Brain microvascular endothelial cell (primary cell): ENCODE data around the gene LRMDA.
"Not testable (repeated sequence)": the region's sequence is repeated elsewhere in the genome, so short reads cannot be mapped to it uniquely, and the experiment has no call there.

ENCODE experiments used
- DNase-seq: peaks from one replicate; pipeline ENCODE4 v3.0.0-alpha.2; 2020
- H3K27ac ChIP-seq: fragments of 250-450 bp; sonication (Bioruptor Pico); 2 replicates; pipeline ENCODE4 v1.5.1; 2020; ENCODE audit warnings: mild to moderate bottlenecking, moderate library complexity
- H3K27me3 ChIP-seq: fragments of 250-450 bp; sonication (Bioruptor Pico); replicated peaks from 2 replicates; pipeline ENCODE4 v1.5.1; 2020; ENCODE audit warnings: mild to moderate bottlenecking
- H3K36me3 ChIP-seq: fragments of 250-450 bp; sonication (Bioruptor Pico); replicated peaks from 2 replicates; pipeline ENCODE4 v1.5.1; 2020; ENCODE audit warnings: mild to moderate bottlenecking
- H3K4me3 ChIP-seq: 2 replicates; pipeline ENCODE4 v1.5.1; 2011; ENCODE audit warnings: low read depth, mild to moderate bottlenecking, control low read depth, low read length, moderate library complexity
- in situ Hi-C: cut with HindIII; loops from 2 replicates; pipeline ENCODE4 v1.10.0; 2017; ENCODE audit warnings: low sequenced_read_pairs, low pct_ligation_motif_present
- TF ChIP-seq, protein P1 (sequence below): IDR thresholded peaks from 2 replicates; pipeline ENCODE4 v1.5.1; 2011; ENCODE audit warnings: low read depth, mild to moderate bottlenecking, moderate library complexity, low read length, control low read depth, inconsistent platforms; ENCODE audit errors: missing control alignments

Gene LRMDA

DNA sequence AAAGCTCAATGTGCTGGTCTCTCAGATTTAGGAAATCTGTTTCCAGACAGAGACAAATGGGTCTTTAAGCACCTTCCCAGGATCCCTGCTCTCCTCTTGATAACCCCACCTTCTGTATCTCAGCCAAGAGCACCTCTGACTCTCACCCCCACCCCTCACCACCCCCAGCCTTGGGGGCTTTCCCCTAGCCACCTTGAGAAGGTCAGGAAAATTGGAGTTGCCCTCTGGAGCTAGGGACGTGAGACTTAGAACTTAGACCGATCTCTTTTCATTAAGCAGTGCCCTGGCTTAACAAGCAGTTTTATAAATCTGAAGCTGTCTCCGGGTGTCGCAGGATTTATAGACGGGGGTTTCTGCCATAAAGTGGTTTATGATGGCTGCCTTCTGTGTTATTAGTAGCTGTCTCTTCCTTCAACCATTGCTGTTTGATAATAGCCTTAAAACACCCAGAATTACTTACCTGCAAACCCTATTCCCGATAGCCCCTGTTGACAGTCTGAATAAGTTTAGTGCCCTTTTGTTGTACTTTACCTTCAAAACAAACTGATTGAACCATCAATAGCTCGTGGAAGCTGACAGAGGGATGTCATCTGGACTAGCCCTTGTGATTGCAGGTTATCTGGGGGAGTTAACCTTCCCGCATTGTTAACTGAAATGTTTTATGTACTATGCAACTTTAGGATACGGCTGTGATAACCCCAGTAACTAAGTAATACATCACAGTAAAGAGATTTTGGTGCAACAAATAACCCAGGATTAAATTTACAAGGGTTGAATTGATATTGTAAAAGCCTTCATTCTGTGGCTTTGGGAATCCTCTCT, 621.5 kb downstream of the LRMDA start:
- TF ChIP-seq, protein P1, sequence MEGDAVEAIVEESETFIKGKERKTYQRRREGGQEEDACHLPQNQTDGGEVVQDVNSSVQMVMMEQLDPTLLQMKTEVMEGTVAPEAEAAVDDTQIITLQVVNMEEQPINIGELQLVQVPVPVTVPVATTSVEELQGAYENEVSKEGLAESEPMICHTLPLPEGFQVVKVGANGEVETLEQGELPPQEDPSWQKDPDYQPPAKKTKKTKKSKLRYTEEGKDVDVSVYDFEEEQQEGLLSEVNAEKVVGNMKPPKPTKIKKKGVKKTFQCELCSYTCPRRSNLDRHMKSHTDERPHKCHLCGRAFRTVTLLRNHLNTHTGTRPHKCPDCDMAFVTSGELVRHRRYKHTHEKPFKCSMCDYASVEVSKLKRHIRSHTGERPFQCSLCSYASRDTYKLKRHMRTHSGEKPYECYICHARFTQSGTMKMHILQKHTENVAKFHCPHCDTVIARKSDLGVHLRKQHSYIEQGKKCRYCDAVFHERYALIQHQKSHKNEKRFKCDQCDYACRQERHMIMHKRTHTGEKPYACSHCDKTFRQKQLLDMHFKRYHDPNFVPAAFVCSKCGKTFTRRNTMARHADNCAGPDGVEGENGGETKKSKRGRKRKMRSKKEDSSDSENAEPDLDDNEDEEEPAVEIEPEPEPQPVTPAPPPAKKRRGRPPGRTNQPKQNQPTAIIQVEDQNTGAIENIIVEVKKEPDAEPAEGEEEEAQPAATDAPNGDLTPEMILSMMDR: no peak
- H3K36me3 ChIP-seq: no peaks in the 10 kb centered on the region
- H3K27ac ChIP-seq: no peak overlapping the region
- H3K27me3 ChIP-seq: no peaks in the 10 kb centered on the region
- in situ Hi-C loops: no loop called here
- DNase-seq: no peak
- no peak overlapping the region for H3K4me3 ChIP-seq

DNA sequence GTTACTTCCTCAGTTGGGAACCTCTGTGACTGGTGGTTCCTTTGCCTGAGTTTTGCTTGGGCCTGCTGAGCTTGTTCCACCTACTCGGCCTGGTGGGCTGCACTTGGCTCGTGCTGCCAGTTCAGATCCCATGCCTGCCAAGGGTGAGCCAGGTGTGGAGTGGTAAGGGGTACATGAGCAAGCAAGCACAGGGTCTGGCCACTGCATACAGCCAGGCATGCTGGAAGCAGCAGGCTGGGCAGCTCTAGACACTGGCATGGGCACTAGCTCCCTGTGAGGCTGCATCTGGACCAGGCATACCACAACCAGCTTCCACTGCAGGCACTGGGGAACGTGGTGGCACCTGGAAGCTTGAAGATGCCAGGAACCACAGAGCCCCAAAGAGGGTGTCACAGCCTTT, 624.0 kb downstream of the LRMDA start:
- in situ Hi-C loops: no loop called here
- Histone ChIP-seq H3K27me3 (no peaks in the 10 kb centered on the region), H3K27ac (no peak overlapping the region), H3K4me3 (no peak overlapping the region), H3K36me3 (no peaks in the 10 kb centered on the region)
- TF ChIP-seq, protein P1: no peak
- no peak for DNase-seq

DNA sequence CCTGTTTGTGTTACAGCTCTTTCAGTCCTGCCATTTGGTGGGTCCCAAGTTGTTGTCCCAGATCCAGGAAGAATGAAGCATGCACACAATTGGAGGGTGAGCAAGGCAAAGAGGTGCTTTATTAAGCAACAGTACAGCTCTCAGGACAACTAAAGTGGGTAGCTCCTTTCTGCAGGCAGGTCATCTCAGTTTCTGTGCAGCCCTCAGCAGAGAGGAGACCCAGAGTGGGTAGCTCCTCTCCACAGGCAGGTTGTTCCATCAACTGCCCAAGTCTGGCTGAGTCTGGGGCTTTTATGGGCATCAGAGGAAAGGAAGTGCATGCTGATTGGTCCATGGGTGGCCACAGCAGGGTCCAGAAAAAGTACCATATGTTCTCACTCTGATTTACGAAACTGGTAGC, 624.5 kb downstream of the LRMDA start:
- Histone ChIP-seq H3K4me3 (no peak overlapping the region), H3K27me3 (no peaks in the 10 kb centered on the region), H3K36me3 (no peaks in the 10 kb centered on the region), H3K27ac (no peak overlapping the region)
- in situ Hi-C loops: no loop called here
- DNase-seq: no peak
- TF ChIP-seq, protein P1: no peak

DNA sequence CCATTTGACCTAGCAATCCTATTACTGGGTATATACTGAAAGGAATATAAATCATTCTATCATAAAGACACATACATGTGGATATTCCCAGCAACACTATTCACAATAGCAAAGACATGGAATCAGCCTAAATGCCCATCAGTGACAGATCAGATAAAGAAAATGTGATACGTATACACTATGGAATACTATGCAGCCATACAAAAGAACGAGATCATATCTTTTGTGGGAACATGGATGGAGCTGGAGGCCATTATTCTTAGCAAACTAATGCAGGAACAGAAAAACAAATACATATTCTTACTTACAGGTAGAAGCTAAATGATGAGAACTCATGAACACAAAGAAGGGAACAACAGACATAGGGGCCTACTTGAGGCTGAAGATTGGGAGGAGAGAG, 629.6 kb downstream of the LRMDA start:
- H3K36me3 ChIP-seq, H3K27me3 ChIP-seq, in situ Hi-C loops, DNase-seq, H3K27ac ChIP-seq, H3K4me3 ChIP-seq: not testable (repeated sequence)

DNA sequence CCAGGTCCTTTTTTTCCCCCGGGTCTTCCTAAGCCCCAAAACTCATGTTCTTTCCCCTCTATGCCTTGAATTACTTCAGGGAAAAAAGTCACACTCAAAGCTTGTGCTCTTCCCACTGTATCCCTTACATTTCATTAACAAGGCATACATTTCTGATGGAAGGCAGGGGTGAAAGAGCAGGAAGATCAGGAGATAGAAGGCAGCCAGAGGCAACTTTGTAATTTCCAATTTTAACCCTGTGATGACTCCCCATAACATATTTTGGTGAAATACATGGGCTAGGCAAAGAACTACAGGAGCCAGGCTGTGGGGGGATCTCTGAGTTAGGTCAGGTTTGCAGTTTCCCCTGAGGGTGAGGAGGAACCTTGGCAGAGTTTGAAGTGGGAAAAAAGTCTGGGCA, 635.0 kb downstream of the LRMDA start:
- TF ChIP-seq, protein P1: no peak
- no peaks in the 10 kb centered on the region for H3K27me3 ChIP-seq
- no peaks in the 10 kb centered on the region for H3K36me3 ChIP-seq
- H3K4me3 ChIP-seq: no peak overlapping the region
- no peak for DNase-seq
- in situ Hi-C loops: no loop called here
- H3K27ac ChIP-seq: no peak overlapping the region

DNA sequence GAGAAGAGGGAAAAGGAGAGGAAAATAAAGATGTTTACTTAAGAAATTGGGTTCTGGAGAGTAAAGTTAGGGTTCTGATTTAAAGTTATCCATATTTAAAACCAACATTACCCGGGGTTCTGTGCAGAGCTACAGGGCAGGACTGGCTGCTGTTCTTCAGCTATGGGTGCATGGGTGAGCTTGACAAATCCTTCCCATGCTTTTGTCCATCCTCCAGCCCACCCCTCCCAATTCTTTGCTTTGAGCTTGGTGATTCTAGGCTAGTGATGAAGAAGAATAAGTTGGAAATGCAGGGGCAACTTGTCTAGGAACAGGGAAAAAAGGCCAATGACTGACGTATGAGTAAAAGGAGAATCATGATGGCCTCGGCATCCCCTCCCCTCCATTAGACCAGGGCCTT, 636.0 kb downstream of the LRMDA start:
- Histone ChIP-seq H3K27me3 (no peaks in the 10 kb centered on the region), H3K27ac (no peak overlapping the region), H3K36me3 (no peaks in the 10 kb centered on the region), H3K4me3 (no peak overlapping the region)
- no peak for DNase-seq
- TF ChIP-seq, protein P1: no peak
- in situ Hi-C loops: no loop called here
